Activated B cell treated with CpG ODN at 0.5 μM for 24 hours (primary cell): Measurements from ENCODE around the gene SLC15A5. TPM values are rescaled to one million over a fixed set of nuclear protein-coding genes. Genes with fewer than 3 reads are reported as not detected.

Experiments
- ATAC-seq: fragments of 200-7000 bp; cut with Tn5 transposase; one replicate; pipeline ENCODE4 v1.10.0; 2021; ENCODE audit warnings: low read depth, mild to moderate bottlenecking, moderate library complexity
- CTCF ChIA-PET: fragments of 350-600 bp; sonication (Branson Sonifier 250); formaldehyde crosslinking; loops from one replicate; lab custom pipeline; 2021; ENCODE audit warnings: antibody characterized with exemption; lab: Charles Lee
- POLR2A ChIA-PET: fragments of 350-600 bp; sonication (Branson Sonifier 250); formaldehyde crosslinking; loops from one replicate; lab custom pipeline; 2021; ENCODE audit warnings: antibody characterized with exemption; lab: Charles Lee
- DNase-seq: peaks from one replicate; pipeline ENCODE4 v3.0.0; 2022
- H3K27ac Mint-ChIP-seq: one replicate; pipeline ENCODE4 v1.8.0; 2020; ENCODE audit warnings: mixed read lengths
- H3K27me3 Mint-ChIP-seq: one replicate; pipeline ENCODE4 v1.8.0; 2021; ENCODE audit warnings: mixed read lengths
- H3K36me3 Mint-ChIP-seq: one replicate; pipeline ENCODE4 v1.8.0; 2021; ENCODE audit warnings: low read depth, mixed read lengths
- H3K4me1 Mint-ChIP-seq: one replicate; pipeline ENCODE4 v1.8.0; 2021; ENCODE audit warnings: mixed read lengths
- H3K4me3 Mint-ChIP-seq: one replicate; pipeline ENCODE4 v1.8.0; 2020; ENCODE audit warnings: mild to moderate bottlenecking, mixed read lengths
- H3K9me3 Mint-ChIP-seq: one replicate; pipeline ENCODE4 v1.8.0; 2020; ENCODE audit warnings: mixed read lengths
- CTCF ChIP-seq: fragments of 200-600 bp; IDR thresholded peaks from one replicate; pipeline ENCODE4 v1.8.0; 2022; ENCODE audit warnings: antibody characterized with exemption, mild to moderate bottlenecking
- intact Hi-C: fragments of 100-400 bp; cut with micrococcal nuclease; formaldehyde crosslinking; loops from one replicate; pipeline ENCODE4 v1.15.1; 2024
- total RNA-seq: library from RNA; stranded (reverse); gene quantifications from 2 replicates; pipeline ENCODE4 v1.2.3, GENCODE V29; 2022

SLC15A5 gene, protein sequence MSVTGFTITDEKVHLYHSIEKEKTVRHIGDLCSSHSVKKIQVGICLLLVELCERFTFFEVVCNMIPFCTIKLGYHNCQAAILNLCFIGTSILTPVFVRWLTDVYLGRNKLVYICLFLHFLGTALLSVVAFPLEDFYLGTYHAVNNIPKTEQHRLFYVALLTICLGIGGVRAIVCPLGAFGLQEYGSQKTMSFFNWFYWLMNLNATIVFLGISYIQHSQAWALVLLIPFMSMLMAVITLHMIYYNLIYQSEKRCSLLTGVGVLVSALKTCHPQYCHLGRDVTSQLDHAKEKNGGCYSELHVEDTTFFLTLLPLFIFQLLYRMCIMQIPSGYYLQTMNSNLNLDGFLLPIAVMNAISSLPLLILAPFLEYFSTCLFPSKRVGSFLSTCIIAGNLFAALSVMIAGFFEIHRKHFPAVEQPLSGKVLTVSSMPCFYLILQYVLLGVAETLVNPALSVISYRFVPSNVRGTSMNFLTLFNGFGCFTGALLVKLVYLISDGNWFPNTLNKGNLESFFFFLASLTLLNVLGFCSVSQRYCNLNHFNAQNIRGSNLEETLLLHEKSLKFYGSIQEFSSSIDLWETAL
- not detected in 2 replicates for total RNA-seq

DNA sequence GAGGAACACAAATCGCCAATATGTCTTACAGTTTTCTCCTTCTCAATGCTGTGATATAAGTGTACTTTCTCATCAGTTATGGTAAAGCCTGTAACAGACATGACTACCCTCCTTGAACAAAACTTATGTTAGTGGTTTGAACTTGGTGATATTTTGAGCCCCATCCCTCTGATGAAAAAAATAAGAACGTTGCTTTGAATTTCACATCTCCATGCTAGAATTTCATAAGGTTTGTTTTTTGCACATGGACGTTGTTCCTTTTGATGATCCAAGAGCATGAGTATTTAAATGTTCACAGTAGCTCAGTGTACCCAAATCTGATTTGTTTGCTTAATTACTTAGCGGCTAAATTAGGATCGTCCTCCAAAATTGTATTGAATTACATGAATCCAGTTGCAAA is at the start of gene SLC15A5:
SLC15A5 (minus strand) TSS at position 101 of the 400 bp plus-strand sequence; CDS start at position 101, 0 bp downstream.
- ATAC-seq (no peak), DNase-seq (no peak)
- Mint-ChIP-seq H3K9me3 (peaks cover 4% of the 10 kb centered on the region), H3K4me3 (no peak within 1 kb of the TSS), H3K4me1 (no peaks in the 10 kb centered on the region), H3K36me3 (no peaks in the 10 kb centered on the region), H3K27ac (no peak within 1 kb of the TSS), H3K27me3 (no peaks in the 10 kb centered on the region)
- intact Hi-C loops, result no loop called here
- ChIA-PET CTCF (no interaction called here), POLR2A (no interaction called here)
- no peak for TF ChIP-seq CTCF

- Mint-ChIP-seq H3K27ac (no peak overlapping the region), H3K9me3 (peaks cover 7% of the 10 kb centered on the region), H3K4me3 (no peak overlapping the region), H3K4me1 (no peaks in the 10 kb centered on the region), H3K27me3 (no peaks in the 10 kb centered on the region), H3K36me3 (no peaks in the 10 kb centered on the region)
- intact Hi-C loops, result no loop called here
- DNase-seq, result no peak
- no peak for ATAC-seq
- ChIA-PET CTCF (no interaction called here), POLR2A (no interaction called here)
- no peak for TF ChIP-seq CTCF
These were observed 47.9 kb upstream of the SLC15A5 start for GRCh38 chr12:16325426-16325825.

- no peaks in the 10 kb centered on the region for H3K4me1 Mint-ChIP-seq
- TF ChIP-seq CTCF, result no peak
- H3K27ac Mint-ChIP-seq, result no peak overlapping the region
- H3K4me3 Mint-ChIP-seq, result no peak overlapping the region
- no peaks in the 10 kb centered on the region for H3K36me3 Mint-ChIP-seq
- intact Hi-C loops, result no loop called here
- H3K9me3 Mint-ChIP-seq, result peaks cover 7% of the 10 kb centered on the region
- CTCF ChIA-PET, result no interaction called here
- POLR2A ChIA-PET, result no interaction called here
- no peaks in the 10 kb centered on the region for H3K27me3 Mint-ChIP-seq
- ATAC-seq, result no peak
- no peak for DNase-seq
These were observed 47.3 kb upstream of the SLC15A5 start for GRCh38 chr12:16324772-16325171.

GRCh38 chr12:16324272-16324671 is 46.8 kb upstream of the SLC15A5 start:
- no peaks in the 10 kb centered on the region for H3K27me3 Mint-ChIP-seq
- ChIA-PET CTCF (no interaction called here), POLR2A (no interaction called here)
- H3K9me3 Mint-ChIP-seq, result peaks cover 7% of the 10 kb centered on the region
- ATAC-seq (no peak), DNase-seq (no peak)
- TF ChIP-seq CTCF, result no peak
- H3K4me3 Mint-ChIP-seq, result no peak overlapping the region
- no peak overlapping the region for H3K27ac Mint-ChIP-seq
- no peaks in the 10 kb centered on the region for H3K36me3 Mint-ChIP-seq
- no peaks in the 10 kb centered on the region for H3K4me1 Mint-ChIP-seq
- intact Hi-C loops, result no loop called here

DNA sequence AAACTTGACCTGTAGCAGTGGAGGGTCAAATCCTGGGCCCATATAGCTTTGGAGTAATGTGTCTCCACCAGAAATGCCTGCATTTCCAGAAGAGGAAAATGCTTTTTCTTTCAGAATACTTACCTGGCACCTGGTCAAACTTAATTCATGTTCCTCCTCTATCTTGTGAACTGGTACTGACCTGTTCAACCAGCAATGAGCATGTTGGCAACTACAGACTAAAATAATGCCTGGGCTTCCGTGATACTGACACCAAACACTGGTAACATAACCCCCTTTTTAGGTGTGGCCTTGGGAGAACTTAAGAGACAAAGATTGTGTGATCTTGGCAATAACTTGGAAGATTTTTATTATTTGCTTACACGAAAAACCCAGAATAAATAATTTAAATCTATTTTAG is 46.2 kb upstream of the SLC15A5 start:
- H3K36me3 Mint-ChIP-seq, result no peaks in the 10 kb centered on the region
- no peaks in the 10 kb centered on the region for H3K27me3 Mint-ChIP-seq
- intact Hi-C loops, result no loop called here
- H3K4me1 Mint-ChIP-seq, result no peaks in the 10 kb centered on the region
- POLR2A ChIA-PET, result no interaction called here
- no peak for TF ChIP-seq CTCF
- H3K27ac Mint-ChIP-seq, result no peak overlapping the region
- CTCF ChIA-PET, result no interaction called here
- H3K4me3 Mint-ChIP-seq, result no peak overlapping the region
- DNase-seq (no peak), ATAC-seq (no peak)
- peaks cover 7% of the 10 kb centered on the region for H3K9me3 Mint-ChIP-seq
